Lower lobe of right lung (tissue), 2 donors: ENCODE data around the gene HIF1AN. TPM values are rescaled to one million over a fixed set of nuclear protein-coding genes. Genes with fewer than 3 reads are reported as not detected.

Source experiments
- ATAC-seq, 2 donors: fragments of 200-7000 bp; cut with Tn5 transposase; one replicate each; pipeline ENCODE4 v1.9.1; 2020 to 2022; ENCODE audit warnings: mild to moderate bottlenecking in 2 of 2, moderate library complexity in 2 of 2
- DNase-seq: peaks from one replicate; pipeline ENCODE4 v3.0.0-alpha.2; 2020
- H3K27ac ChIP-seq: fragments of 200-600 bp; one replicate; pipeline ENCODE4 v1.8.0; 2022
- H3K27me3 ChIP-seq: fragments of 200-600 bp; one replicate; pipeline ENCODE4 v1.8.0; 2022; ENCODE audit warnings: low read depth
- H3K36me3 ChIP-seq: fragments of 200-600 bp; one replicate; pipeline ENCODE4 v1.8.0; 2022; ENCODE audit warnings: mild to moderate bottlenecking
- H3K4me1 ChIP-seq: fragments of 200-600 bp; one replicate; pipeline ENCODE4 v1.8.0; 2022
- H3K4me3 ChIP-seq: fragments of 200-600 bp; one replicate; pipeline ENCODE4 v1.8.0; 2022; ENCODE audit warnings: mild to moderate bottlenecking
- H3K9me3 ChIP-seq: fragments of 200-600 bp; one replicate; pipeline ENCODE4 v1.8.0; 2022
- CTCF ChIP-seq: fragments of 200-600 bp; IDR thresholded peaks from one replicate; pipeline ENCODE4 v1.8.0; 2022; ENCODE audit warnings: antibody characterized with exemption, mild to moderate bottlenecking
- intact Hi-C: fragments of 100-400 bp; cut with DNase I; formaldehyde crosslinking; loops from one replicate; pipeline ENCODE4 v1.11.0; 2022
- total RNA-seq: library from RNA; stranded (reverse); fragmentation: NEBNext Ultra II Directional; extraction: Animal tissue kit (Norgen Biotek cat#: 25700); gene quantifications from one replicate; pipeline ENCODE4 v1.2.1, GENCODE V29; 2021
- donor health status: DM: no; HTN: yes; CAD: no; lungs with severe emphysema.

HIF1AN gene
- total RNA-seq, 1 donor from 2014 or later: 35.6 TPM

- DNase-seq (no peak), ATAC-seq (no peak)
- Histone ChIP-seq H3K9me3 (no peaks in the 10 kb centered on the region), H3K4me1 (peaks cover 11% of the 10 kb centered on the region), H3K36me3 (peaks cover 48% of the 10 kb centered on the region), H3K27me3 (no peaks in the 10 kb centered on the region), H3K4me3 (no peak overlapping the region), H3K27ac (no peak overlapping the region)
- no peak for TF ChIP-seq CTCF
- intact Hi-C loops: no loop called here
Observed at GRCh38 chr10:100506596-100507356, 29.0 kb upstream of the HIF1AN start.

GRCh38 chr10:100507357-100507732, 28.4 kb upstream of the HIF1AN start:
- Histone ChIP-seq H3K27ac (no peak overlapping the region), H3K4me1 (peaks cover 11% of the 10 kb centered on the region), H3K36me3 (peaks cover 47% of the 10 kb centered on the region), H3K4me3 (no peak overlapping the region), H3K9me3 (no peaks in the 10 kb centered on the region), H3K27me3 (no peaks in the 10 kb centered on the region)
- intact Hi-C loops: no loop called here
- TF ChIP-seq CTCF: no peak
- no peak for DNase-seq
- no peak for ATAC-seq

DNA sequence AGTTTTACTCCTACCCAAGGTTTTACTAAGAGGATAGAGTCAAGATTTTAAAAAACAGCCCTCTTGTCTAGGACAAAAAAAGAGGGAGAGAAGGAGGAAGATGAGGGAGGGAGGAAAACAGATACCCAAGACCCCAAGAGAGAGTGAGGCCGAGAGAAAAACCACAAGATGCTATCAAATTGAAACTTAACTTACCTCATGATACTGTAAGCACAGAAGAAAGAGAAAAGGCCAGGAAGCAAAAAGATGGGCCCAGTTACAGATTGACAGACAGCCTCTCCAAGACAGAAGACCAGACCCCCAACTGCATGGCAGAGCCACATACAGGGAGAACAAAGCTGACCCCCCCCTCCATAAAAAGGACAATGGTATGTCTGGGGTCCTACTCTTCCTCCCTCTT, 27.5 kb upstream of the HIF1AN start:
- DNase-seq: no peak

GRCh38 chr10:100508691-100509150, 27.0 kb upstream of the HIF1AN start:
- H3K4me3 ChIP-seq: no peak overlapping the region
- H3K27me3 ChIP-seq: no peaks in the 10 kb centered on the region
- intact Hi-C loops: no loop called here
- DNase-seq (no peak), ATAC-seq (peak; percentile 38 to 40)
- no peak overlapping the region for H3K27ac ChIP-seq
- H3K36me3 ChIP-seq: peaks cover 47% of the 10 kb centered on the region
- peaks cover 11% of the 10 kb centered on the region for H3K4me1 ChIP-seq
- H3K9me3 ChIP-seq: no peaks in the 10 kb centered on the region
- TF ChIP-seq CTCF: peak; percentile 34

More for the DNA sequence above, 27.5 kb upstream of the HIF1AN start:
- Histone ChIP-seq H3K27ac (no peak overlapping the region), H3K4me3 (no peak overlapping the region), H3K36me3 (peaks cover 47% of the 10 kb centered on the region), H3K27me3 (no peaks in the 10 kb centered on the region), H3K4me1 (peaks cover 11% of the 10 kb centered on the region), H3K9me3 (no peaks in the 10 kb centered on the region)
- TF ChIP-seq CTCF: no peak
- ATAC-seq: no peak
- intact Hi-C loops: no loop called here

- no peak for TF ChIP-seq CTCF
- no peak for DNase-seq
Observed at GRCh38 chr10:100509241-100509840, 26.4 kb upstream of the HIF1AN start.

More at GRCh38 chr10:100509241-100509840, 26.4 kb upstream of the HIF1AN start:
- Histone ChIP-seq H3K4me3 (no peak overlapping the region), H3K27me3 (no peaks in the 10 kb centered on the region), H3K36me3 (peaks cover 44% of the 10 kb centered on the region), H3K4me1 (peaks cover 11% of the 10 kb centered on the region), H3K9me3 (no peaks in the 10 kb centered on the region), H3K27ac (no peak overlapping the region)
- intact Hi-C loops: no loop called here
- no peak for ATAC-seq
